Globus pallidus (tissue), 1 donor: ENCODE results near the gene HEY2.
"Not testable (repeated sequence)": the region's sequence is repeated elsewhere in the genome, so short reads cannot be mapped to it uniquely, and the experiment has no call there.

Experiments
- DNase-seq: peaks from one replicate; pipeline ENCODE4 v3.0.0-alpha.2; 2015; ENCODE audit warnings: low spot score

The HEY2 gene

DNA sequence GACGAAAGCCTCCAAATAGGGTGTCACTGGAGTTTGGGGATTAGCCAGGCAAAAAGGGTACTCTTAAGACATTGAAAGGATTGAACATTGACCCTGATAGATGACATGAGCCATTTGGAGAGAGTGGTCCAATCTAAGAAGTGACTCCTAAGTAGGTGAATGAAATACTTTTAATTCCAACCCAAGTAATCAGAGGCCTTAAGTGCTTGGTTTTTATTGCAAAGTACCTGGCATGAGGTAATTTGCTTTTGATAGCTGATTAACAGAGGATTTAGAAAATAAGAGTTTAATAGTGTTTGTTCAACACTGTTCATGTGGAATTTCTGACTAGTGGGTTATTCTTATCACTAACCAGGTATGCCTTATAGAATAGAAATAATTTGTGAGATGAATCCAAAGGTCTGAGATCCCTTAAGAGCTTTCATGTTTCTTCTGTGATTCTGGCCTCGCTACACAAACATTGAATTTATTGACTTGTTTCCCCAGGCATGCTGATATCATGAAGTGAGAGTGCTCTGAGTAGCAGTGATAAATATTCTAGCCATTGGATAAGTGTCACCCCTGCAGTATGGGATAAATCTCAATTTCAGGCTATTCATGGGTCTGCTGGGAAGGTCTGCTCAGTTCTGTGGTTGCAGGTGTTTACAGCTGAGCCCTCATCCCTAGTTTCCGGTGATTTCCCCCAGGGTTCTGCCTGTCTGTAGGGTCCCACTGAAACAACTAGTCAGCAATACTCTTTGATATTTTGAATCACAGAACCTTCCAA is 47.9 kb downstream of the HEY2 start:
- no peak for DNase-seq

DNA sequence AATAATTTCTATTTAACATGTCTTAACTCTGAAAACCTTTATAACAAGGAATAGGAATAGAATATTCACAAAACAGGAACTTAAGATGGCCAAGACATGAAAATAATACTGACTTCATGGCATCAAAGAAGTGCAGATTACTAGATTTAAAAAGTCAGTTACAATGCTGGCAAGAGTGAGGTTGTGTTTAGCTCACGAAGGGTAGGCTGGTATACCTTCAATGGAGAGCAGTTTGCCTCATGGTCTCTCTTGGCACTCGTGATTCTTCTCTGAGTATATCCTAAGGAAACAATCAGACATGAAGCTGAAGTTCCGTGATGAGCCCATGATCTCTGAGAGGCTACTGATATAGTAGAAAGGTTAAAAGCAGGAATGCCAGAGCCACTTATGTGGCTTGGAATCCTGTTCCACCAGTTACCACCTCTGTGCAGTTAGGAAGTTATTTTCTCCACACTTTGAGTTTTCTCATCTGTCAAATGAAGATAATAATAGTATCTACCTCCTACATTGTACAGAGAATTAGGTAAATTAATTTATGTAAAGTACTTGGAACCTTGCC is 48.5 kb downstream of the HEY2 start:
- DNase-seq: no peak

DNA sequence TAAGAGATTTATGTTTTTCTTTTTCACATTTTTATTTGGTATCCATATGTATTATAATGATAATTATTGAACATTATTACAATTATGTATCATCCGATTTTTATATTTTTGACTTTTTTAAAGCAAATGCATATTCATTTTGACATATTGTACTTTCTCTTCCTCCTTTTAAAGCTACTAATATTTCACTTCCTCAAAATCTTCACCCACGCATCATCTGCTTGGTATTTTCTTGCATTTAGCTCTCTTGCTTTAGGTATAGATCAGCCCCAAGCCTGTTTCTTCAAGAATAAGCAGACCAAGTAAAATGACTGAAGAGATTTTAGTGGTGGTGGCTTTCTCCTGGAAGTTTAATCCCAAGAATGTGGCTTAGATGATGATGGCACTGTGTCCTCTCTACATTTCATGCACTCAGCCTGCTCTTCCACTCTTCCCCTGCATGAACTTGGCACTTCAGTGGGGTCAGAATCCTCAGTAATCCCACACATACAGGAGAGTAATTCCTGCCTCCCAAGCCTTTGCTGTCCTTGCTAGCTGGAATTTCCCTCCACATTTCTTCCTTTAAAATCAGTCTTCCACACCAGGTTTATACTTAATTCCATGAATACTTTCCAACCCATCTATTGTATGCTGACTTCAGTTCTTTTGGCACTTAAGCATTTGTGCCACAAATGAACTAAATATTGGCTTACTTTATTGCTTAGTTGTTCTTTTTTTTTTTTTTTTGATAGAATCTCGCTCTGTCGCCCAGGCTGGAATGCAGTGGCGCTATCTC is 49.5 kb downstream of the HEY2 start:
- no peak for DNase-seq

DNA sequence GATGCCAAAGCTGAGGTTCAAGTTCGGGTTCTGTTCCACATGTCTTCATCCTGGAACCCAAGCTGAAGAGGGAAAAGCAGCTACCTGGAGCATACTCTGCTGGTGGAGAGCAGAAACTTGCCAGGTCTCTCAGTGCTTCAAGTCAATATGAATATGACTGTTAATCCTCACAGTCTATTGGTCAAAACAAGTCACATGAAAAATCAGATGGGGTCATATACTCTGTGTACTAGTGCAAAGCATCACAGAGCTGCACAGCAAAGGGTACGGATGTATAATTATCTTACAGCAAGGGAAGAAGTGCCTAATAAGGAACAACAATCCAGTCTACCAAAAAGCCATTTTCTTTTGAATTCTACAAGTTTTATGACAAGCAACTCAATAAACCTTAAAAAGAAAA is 53.0 kb downstream of the HEY2 start:
- DNase-seq: no peak

DNA sequence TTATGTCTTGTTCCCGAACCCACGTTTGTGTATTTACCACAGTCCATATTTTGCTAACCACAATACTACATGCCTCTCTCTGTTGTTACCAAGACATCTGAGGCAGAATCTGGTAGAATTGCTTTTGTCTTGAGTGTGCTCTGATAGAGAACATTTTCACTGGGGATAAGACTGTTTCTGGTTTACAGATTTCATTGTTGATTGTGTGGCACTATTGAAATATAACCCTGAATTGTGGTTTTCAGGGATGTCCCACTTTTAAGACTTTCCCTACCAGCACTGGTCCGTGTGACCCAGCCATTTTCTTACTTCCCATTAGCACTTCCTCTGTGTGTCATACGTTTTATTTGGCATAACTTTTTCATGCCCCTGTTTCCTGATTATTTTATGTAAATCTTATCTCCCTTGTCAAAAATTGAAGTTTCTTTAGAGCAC is 53.5 kb downstream of the HEY2 start:
- DNase-seq: no peak

DNA sequence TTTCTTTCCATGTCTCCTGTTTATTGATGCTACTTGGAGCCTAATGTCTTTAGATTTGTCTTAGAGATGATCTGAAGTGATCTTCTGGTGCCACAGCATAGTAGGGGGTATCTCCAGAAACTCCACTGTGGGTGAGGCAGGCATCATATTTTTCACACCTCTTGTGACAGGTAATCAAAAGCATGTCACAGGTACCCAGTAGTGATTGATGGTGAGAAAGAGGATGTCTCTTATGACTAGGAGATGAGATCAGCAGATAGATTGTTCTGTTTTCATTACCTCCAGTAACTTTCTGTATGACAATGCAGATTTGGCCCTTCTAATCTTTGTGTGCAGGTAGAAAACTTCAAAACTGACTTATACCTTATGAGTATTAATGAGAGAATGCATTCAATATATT is 54.8 kb downstream of the HEY2 start:
- DNase-seq: no peak

DNA sequence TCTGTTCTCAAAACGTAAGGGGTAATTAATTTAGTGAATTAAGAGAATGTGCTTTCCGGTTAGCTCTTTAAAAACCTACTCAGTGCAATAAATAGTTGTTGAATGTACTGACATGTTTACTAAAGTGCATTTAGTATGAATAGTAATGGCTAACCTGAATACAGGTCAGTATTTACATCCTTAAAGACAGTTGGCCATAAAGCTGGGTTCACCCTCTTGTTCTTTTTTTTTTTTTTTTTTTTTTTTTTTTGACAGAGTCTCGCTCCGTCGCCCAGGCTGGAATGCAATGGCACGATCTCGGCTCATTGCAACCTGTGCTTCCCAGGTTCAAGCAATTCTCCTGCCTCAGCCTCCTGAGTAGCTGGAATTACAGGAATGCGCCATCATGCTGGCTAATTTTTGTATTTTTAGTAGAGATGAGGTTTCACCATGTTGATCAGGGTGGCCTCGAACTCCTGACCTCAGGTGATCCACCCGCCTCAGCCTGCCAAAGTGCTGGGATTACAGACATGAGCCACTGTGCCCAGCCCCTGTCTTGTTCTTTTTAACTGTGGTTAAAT is 55.5 kb downstream of the HEY2 start:
- DNase-seq: not testable (repeated sequence)

DNA sequence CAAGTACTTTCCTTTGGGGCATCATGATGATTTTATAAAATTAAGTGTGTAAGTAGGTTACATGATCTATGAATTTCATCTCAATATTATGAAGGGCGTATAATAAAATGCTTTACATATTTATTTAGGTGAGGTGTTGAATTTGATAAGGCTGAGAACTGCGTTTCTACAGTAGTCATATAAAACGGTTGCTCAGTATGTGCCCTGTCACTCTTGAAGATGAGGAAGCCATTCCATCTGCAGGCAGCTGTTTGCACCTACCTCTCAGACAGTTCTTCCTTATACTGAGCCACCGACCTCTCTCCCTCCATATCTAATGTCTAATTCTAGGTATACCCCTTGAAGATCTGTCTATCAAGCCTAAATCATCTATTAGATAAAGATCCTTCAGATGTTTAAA is 57.4 kb downstream of the HEY2 start:
- DNase-seq: no peak

DNA sequence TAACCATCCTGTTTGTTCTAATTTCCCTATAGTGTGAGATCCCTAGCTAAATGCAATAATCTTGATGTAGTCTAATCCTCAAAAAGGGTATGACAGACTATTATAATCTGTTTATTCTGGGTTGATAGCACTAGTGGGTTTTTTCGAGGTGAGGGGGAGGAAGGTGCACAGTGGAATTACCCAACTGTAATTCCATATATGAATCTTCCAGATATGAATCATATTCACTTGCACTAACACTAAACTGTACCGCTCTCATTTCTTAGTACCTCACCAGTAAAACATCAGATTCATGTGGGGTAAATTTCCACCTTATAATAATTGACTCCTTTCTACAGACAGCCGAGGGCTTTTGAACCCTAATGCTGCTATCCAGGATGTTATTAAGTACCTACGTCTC is 57.9 kb downstream of the HEY2 start:
- no peak for DNase-seq

DNA sequence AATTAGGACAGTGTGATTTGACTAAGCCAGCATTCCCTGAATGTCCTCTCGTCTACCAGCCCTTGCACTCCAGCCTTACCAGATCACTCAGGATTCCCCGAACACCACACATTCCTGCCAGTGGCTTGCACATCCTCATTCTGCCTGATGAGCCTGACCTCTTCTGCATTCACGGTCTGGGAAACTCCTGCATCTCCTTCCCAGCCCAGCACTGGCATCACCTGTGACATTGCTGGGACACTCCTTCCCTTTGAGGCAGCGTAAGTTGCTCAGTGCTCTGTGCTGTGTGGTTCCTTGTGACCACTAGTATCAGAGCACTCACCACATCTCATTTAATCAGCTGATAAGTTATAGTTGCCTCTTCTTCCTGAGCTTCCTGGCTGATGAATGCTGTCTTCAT is 58.6 kb downstream of the HEY2 start:
- no peak for DNase-seq

DNA sequence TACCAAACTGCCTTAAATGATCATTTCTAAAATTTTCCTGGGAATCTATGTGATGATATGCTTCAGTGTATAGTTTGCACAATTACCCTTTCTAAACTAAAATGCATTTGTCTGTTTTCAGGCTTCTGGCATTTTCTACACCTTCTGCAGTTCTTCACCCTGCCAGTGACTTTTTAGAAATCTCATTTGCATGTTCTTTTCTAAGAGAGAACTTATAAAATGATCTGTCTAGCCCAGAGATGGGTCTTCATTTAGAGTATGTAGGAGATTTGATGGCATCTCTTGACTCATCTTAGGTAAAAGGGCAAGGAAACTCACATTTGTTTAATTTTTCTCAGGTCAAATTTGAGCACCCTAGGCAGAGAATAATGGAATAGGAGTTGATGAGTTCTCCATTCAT is 59.2 kb downstream of the HEY2 start:
- DNase-seq: no peak

DNA sequence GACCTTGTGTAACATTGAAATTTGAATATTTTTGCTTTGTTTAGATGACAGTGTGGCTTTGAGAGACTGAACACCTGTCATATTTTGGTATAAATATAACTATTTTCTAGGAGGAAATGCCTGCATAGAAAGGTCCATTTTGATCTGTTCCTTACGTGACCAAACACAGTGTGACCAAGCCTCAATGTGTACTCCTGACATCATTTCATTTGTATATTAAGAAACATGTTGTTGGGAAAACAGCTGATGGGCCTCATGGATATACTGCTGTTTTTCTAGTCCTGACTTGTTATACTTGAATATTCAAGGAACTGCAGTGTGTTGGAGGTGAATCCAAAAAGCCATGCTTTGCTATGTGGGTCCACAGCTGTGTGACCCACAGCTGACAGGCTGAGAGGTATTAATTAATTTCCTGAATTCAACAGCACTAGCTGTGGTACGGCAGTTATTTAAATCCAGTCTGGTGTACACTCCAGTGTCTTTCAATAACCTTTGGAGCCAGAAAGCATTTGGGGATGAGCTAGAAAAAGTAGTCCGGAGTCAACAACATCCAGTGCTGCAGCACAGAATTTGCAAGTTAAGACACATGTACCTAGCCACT is 60.2 kb downstream of the HEY2 start:
- no peak for DNase-seq

DNA sequence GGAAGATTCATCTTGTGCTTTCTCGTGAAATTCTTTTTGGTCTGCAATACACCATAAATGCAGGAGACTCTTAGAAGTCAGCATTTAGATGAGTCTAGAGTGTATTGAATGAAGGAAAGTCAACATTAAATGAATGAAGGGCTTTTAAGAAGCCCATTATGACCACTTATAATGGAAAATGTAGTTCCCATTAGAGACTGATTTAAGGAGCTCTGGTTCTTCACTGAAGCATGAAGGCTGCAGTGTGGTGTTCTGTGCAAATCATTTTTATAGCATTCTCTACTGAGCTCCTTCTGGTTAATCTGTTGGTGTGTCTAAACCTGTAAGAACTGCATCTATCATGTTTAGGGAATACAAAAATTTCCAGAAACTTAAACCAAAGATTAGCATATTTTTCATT is 61.0 kb downstream of the HEY2 start:
- DNase-seq: no peak
